ENCODE data around the gene LMO1.

DNA sequence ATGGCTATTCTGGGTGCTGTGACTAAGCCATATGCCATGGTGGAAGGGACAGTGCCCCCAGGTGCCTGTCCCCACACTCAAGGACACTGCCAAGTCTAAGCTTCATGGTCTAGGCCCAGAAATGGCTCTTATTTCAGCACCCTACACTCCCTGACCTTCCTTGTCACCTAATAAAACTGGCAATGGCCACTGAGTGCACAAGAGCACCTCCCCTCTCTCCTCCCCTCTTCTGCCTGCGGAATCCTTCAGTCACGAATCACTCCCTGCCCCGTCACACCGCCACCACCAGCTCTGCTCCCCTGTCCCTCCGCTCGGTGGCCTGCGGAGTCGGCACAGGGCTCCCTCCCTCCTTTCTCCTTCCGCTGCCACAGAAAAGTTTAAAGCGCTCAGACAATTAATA, 19.0 kb upstream of the LMO1 start:
- TF ChIP-seq SIN3A (IDR thresholded peaks at IDR 0.05; ENCODE audit: borderline replicate concordance, insufficient read depth, low read length) (no peak), FOXP2 (optimal IDR thresholded peaks at IDR 0.05; ENCODE audit: borderline replicate concordance, extremely low read depth, extremely low read length, insufficient read depth) (no peak), POLR2AphosphoS5 (IDR thresholded peaks at IDR 0.05; ENCODE audit: low read depth, low read length) (no peak)
- TF ChIP-seq, protein P1, sequence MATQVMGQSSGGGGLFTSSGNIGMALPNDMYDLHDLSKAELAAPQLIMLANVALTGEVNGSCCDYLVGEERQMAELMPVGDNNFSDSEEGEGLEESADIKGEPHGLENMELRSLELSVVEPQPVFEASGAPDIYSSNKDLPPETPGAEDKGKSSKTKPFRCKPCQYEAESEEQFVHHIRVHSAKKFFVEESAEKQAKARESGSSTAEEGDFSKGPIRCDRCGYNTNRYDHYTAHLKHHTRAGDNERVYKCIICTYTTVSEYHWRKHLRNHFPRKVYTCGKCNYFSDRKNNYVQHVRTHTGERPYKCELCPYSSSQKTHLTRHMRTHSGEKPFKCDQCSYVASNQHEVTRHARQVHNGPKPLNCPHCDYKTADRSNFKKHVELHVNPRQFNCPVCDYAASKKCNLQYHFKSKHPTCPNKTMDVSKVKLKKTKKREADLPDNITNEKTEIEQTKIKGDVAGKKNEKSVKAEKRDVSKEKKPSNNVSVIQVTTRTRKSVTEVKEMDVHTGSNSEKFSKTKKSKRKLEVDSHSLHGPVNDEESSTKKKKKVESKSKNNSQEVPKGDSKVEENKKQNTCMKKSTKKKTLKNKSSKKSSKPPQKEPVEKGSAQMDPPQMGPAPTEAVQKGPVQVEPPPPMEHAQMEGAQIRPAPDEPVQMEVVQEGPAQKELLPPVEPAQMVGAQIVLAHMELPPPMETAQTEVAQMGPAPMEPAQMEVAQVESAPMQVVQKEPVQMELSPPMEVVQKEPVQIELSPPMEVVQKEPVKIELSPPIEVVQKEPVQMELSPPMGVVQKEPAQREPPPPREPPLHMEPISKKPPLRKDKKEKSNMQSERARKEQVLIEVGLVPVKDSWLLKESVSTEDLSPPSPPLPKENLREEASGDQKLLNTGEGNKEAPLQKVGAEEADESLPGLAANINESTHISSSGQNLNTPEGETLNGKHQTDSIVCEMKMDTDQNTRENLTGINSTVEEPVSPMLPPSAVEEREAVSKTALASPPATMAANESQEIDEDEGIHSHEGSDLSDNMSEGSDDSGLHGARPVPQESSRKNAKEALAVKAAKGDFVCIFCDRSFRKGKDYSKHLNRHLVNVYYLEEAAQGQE (IDR thresholded peaks at IDR 0.05; ENCODE audit: insufficient read depth in 1 of 2, low read depth in 2 of 2, low read length in 2 of 2) = no peak
